ENCODE measurements around the gene SLC12A6.
"Not testable (repeated sequence)": the region's sequence is repeated elsewhere in the genome, so short reads cannot be mapped to it uniquely, and the experiment has no call there.

The SLC12A6 gene

GRCh38 chr15:34337557-34338306 lies at the start of gene SLC12A6:
SLC12A6 (minus strand) TSS chr15:34337781; CDS start chr15:34336680, 1,101 bp downstream.
- peak; percentile 51 to 96 (median 86) for DNase-seq

GRCh38 chr15:34381829-34382521 lies 44.4 kb upstream of the SLC12A6 start:
- DNase-seq, result not testable (repeated sequence)

- DNase-seq, result not testable (repeated sequence)
Measured at GRCh38 chr15:34380491-34380890, 42.9 kb upstream of the SLC12A6 start.

- DNase-seq, result no peak
Measured at GRCh38 chr15:34376856-34377255, 39.3 kb upstream of the SLC12A6 start.

GRCh38 chr15:34375541-34375940 lies 38.0 kb upstream of the SLC12A6 start:
- DNase-seq, result not testable (repeated sequence)

GRCh38 chr15:34374816-34375215 lies 37.2 kb upstream of the SLC12A6 start:
- DNase-seq, result no peak

- no peak for DNase-seq
Measured at GRCh38 chr15:34373951-34374350, 36.4 kb upstream of the SLC12A6 start.

GRCh38 chr15:34370643-34371042 lies 33.1 kb upstream of the SLC12A6 start:
- DNase-seq, result no peak

GRCh38 chr15:34370129-34370528 lies 32.5 kb upstream of the SLC12A6 start:
- DNase-seq, result no peak

- peak; percentile 11 to 91 (median 79) for DNase-seq
Measured at GRCh38 chr15:34367101-34368081, 29.8 kb upstream of the SLC12A6 start, which contains the start of gene LPCAT4. LPCAT4 (minus strand) TSS chr15:34367196; CDS start chr15:34367100, 96 bp downstream.

- DNase-seq, result peak in 47 of 58 donors; percentile 14 to 66 (median 36)
Measured at GRCh38 chr15:34366271-34367065, 28.9 kb upstream of the SLC12A6 start.

- DNase-seq, result peak in 2 of 58 donors; percentile 17 to 34
Measured at GRCh38 chr15:34365836-34366235, 28.3 kb upstream of the SLC12A6 start.

GRCh38 chr15:34365091-34365825 lies 27.7 kb upstream of the SLC12A6 start:
- no peak for DNase-seq

GRCh38 chr15:34364041-34364440 lies 26.5 kb upstream of the SLC12A6 start:
- no peak for DNase-seq

GRCh38 chr15:34362047-34362773 lies 24.6 kb upstream of the SLC12A6 start:
- DNase-seq, result no peak

- DNase-seq, result no peak
Measured at GRCh38 chr15:34361278-34361677, 23.7 kb upstream of the SLC12A6 start.

- DNase-seq, result no peak
Measured at GRCh38 chr15:34360298-34360697, 22.7 kb upstream of the SLC12A6 start.

- DNase-seq, result no peak
Measured at GRCh38 chr15:34359416-34359815, 21.8 kb upstream of the SLC12A6 start.

GRCh38 chr15:34358948-34359347 lies 21.4 kb upstream of the SLC12A6 start:
- DNase-seq, result no peak
